SKM-1 (cell line): Measurements from ENCODE around the gene IFNGR2.

ENCODE experiments used
- DNase-seq: peaks from one replicate; lab custom pipeline; 2025; ENCODE audit not compliant: unreplicated experiment; lab: John Stamatoyannopoulos, UW

IFNGR2 gene

GRCh38 chr21:33403128-33403785, at the start of gene IFNGR2:
IFNGR2 (plus strand) TSS chr21:33403413; CDS start chr21:33403544, 131 bp downstream.
- no peak for DNase-seq

DNA sequence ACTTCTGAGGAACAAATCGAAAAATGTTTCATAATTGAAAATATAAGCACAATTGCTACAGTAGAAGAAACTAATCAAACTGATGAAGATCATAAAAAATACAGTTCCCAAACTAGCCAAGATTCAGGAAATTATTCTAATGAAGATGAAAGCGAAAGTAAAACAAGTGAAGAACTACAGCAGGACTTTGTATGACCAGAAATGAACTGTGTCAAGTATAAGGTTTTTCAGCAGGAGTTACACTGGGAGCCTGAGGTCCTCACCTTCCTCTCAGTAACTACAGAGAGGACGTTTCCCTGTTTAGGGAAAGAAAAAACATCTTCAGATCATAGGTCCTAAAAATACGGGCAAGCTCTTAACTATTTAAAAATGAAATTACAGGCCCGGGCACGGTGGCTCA, 47.9 kb upstream of the IFNGR2 start:
- DNase-seq = no peak

- no peak for DNase-seq
Measured at GRCh38 chr21:33355996-33356395, 47.2 kb upstream of the IFNGR2 start.

GRCh38 chr21:33357177-33357576, 46.0 kb upstream of the IFNGR2 start:
- DNase-seq = no peak

DNA sequence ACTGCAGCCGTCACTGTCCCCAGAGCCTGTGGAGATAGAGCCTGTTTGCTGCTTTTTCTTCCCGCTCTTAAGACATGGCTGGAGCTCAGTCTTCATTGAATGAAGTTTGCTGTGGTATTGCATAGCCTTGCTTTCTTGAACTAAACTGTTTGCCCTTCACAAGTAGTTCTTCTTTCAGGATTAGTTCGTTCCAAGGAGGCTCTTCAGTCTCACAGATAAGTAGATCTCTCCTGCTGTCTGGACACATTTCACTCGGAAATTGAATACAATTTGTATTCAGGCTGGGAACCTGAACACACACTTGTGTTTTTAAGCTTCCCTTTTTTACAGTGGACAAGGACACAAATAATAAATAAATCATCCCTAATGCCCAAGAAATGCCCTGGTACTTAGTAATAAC, 43.8 kb upstream of the IFNGR2 start:
- DNase-seq = no peak

DNA sequence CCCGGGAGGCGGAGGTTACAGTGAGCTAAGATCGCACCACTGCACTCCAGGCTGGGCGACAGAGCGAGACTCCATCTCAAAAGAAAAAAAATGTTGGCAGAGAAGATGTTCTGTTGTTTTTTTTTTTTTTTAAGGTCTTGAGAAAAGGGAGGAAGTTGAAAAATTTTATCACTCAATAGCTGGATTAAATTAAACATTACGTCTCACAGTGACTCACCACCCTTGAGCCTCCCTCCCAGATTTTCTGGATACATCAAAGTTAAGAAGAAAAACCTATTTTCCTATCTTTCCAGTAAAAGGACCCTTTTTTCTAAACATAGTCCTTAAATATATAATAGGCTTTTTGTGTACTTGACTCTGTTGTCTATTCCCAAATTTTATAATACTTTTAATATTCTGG, 42.9 kb upstream of the IFNGR2 start:
- no peak for DNase-seq

DNA sequence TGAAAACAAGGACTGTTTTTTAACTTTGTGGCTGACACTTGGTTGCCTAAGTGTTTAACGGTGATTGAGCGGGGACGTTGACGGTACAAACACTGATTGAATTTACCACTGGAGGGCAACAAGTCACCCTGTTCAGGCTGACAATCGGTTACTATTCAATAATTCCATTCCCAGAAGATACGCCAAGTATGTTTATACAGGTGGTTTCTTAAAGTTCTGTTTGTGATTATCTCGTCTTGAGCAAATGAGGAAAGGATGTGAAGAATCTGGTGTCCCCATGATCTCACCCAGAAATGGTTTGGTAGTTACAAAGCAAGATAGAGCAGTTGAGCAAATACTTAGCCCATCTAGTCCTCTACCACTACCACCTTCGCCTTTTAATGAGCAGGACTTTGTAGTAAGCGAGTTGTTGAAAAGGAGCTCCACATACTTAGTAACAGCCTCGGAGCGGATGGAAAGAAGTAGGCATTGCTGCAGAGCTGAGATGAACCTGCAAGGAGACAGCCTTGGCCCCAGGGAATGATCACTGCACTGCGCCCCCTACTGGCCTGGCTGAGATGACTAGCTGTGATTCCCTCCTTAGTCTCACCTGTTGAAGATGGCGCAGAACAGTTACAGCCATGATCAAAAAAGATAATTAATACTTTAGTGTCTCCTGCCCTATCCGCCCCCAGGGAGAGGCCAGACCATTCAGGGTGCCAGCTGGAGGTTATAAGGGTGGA, 42.2 kb upstream of the IFNGR2 start:
- DNase-seq = peak; percentile 59

DNA sequence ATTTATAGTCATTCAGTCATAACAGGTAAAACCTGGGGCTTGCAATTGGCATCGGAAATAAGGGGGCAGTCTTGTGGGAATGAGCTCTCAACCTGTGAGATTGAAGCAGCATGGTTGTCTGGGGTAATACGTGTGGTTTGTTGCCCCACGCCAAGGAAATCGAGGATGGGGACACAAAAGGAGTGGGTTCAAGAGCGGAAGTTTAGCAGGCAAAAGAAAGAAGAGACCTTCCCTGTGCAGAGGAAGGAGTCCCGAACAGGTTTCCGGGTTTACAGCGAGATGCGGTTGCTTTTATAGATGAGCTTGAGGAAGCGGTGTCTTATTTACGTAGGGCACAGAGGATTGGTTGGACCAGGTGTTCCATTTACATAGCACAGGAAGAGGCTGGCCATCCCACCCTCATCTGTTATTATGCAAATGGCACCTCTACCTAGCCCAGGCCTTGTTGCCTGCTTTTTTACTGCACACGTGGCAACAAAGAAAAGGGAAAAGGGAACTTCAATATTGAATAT, 41.1 kb upstream of the IFNGR2 start:
- DNase-seq = peak; percentile 94

- peak; percentile 79 for DNase-seq
Measured at GRCh38 chr21:33363911-33364609, 39.2 kb upstream of the IFNGR2 start.

DNA sequence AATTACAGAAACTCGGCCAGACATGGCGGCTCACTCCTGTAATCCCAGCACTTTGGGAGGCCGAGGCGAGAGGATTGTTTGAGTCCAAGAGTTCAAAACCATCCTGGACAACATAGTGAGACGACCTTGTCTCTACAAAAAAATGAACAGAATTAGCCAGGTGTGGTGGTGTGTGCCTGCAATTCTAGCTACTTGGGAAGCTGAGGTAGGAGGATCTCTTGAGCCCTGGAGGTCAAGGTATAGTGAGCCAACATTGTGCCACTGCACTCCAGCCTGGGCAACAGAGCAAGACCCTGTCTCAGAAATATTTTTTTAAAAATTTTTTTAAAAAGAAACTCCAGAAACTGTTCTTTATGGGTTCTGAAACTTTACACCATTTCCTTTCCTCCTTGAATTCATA, 38.4 kb upstream of the IFNGR2 start:
- no peak for DNase-seq

DNA sequence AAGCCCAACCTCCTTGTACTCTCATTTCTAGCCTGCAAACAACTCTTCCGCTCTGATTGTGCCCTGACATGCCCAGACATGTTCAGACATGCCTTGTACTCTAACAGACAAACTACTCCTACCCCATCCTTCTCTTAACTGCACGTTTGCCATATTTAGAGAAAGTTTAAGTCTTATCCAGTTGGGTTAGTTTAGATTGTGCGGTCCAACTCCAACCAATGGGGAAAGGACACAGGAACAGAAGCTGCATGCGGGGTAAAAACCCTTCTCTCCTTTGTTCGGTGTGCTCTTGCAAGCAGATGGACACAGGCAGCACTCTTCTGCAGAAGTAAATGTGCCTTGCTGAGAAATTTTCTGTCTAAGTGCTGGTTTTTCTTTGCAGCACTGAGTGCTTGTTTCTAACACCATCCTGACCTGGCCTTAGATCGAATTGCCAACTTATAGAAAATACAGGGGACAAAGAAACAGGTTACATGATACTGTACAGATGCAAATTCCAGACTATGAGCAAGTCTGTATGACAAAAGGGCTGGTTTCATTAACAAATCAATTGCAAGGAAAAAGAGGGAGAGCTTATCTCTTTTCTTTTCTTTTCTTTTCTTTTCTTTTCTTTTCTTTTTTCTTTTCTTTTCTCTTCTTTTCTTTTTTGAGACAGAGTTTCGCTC, 35.8 kb upstream of the IFNGR2 start:
- no peak for DNase-seq

GRCh38 chr21:33368124-33368523, 35.1 kb upstream of the IFNGR2 start:
- peak; percentile 58 for DNase-seq

DNA sequence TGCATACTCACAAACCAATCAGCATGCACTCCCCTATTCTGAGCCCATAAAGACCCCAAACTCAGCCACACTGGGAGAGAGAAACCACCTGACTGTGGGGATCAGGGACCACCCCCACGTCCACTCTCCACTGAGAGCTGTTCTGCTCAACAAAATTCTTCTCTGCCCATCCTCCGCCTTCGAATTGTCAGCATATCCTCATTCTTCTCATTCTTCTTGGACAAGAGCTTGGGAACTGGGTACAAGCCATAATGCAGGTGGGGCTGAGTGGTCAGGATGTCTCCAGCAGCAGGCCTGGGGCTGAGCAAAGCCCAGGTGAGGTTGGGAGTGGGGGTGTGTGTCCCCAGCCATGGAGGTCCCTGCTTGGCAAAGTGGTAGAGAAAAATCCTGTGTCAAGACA, 34.6 kb upstream of the IFNGR2 start:
- DNase-seq = no peak

GRCh38 chr21:33369586-33369985, 33.6 kb upstream of the IFNGR2 start:
- DNase-seq = no peak

GRCh38 chr21:33370305-33370704, 32.9 kb upstream of the IFNGR2 start:
- DNase-seq = no peak

- DNase-seq = no peak
Measured at GRCh38 chr21:33371366-33371765, 31.8 kb upstream of the IFNGR2 start.

- DNase-seq = no peak
Measured at GRCh38 chr21:33372582-33372981, 30.6 kb upstream of the IFNGR2 start.

DNA sequence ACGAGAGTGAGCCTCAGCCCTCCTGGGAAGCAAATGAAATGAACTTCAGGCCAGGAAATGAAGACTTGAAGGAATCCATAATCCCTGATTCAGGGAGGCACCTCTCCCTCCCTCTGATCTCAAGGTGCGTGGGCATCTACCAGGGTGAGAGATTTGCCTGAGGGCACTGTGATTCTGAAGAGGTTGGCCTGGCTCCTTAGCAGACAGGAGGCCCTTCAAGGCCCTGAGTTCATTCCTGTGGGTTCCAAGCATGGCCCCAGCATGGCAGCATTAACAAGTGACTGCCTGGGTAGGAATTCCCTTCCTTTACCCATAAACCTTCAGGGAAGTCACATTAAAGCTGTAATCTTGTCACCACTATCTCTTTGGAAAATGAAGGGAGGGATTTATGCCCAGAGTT, 29.8 kb upstream of the IFNGR2 start:
- DNase-seq = no peak

- DNase-seq = no peak
Measured at GRCh38 chr21:33374080-33374449, 29.1 kb upstream of the IFNGR2 start.

DNA sequence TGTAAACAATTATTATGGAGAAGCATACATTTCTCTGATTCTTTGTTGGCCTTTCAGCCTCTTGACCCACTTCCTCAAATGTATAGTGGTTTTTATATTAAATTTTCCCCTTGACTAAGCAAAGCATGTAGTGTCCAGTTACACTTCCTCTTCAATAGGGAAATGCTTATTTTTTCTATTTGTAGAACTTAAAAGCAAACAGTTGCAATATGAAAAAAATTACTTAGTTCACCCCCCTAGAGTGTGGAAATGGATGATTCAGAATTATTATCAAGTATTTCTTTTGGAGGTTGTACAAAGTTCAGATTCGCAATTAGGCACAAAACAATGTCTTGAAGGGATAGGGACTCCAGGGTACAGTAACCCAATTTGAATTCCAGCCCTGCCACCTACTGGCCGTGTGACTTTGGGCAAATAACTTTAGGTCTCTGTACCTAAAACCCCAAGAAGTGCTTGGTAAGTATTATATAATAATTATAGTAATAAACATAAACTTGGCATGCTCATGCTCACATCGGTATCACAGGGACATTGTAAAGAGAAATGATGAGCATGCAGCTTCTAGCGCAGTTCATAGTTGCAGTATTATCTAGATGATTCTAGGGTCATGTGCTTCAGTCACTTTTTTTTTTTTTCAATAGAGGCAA, 28.6 kb upstream of the IFNGR2 start:
- DNase-seq = peak; percentile 94

DNA sequence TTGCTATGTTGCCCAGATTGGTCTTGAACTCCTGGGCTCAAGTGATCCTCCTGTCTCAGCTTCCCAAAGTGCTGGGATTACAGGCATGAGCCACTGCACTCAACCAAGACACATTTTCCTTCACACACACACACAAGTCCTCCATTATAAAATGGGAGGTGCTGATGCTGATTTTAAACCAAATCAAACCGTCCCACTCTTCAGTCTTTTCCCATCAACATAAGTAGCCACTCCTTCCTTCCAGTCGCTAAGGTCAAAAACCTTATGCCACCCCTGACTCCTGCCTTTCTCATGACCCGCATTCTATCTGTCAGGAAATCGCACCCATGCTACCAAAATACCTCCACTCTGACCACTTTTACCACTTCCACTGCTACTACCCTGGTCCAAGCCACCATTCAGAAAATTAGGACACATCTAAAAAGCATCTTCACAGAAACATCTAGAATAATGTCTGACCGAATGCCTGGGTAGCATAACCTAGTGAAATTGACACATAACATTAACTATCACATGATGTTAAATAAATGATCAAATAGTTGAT, 28.0 kb upstream of the IFNGR2 start:
- no peak for DNase-seq
